A673 (cell line): ENCODE measurements around the gene VASH1. TPM values are rescaled to one million over a fixed set of nuclear protein-coding genes. Genes with fewer than 3 reads are reported as not detected.

Experiments
- BruUV-seq: library from RNA; stranded (reverse); fragments of 400-500 nt; replicated peaks from 2 replicates; lab custom pipeline; 2021; lab: Mats Ljungman, UMichigan
- CTCF ChIA-PET: fragments of 300-600 bp; sonication (Branson Sonifier 250); formaldehyde crosslinking; loops from one replicate; lab custom pipeline; 2022; ENCODE audit warnings: antibody characterized with exemption; lab: Charles Lee
- POLR2A ChIA-PET: fragments of 300-600 bp; sonication (Branson Sonifier 250); formaldehyde crosslinking; loops from one replicate; lab custom pipeline; 2022; ENCODE audit warnings: antibody characterized with exemption; ENCODE audit not compliant: low non-redundant PET; lab: Charles Lee
- DNase-seq: peaks from one replicate; pipeline ENCODE4 v3.0.0-alpha.2; 2015; ENCODE audit warnings: low spot score
- H3K27ac ChIP-seq: fragments of 200-600 bp; sonication (generic); 2 replicates; pipeline ENCODE4 v1.5.1; 2016; ENCODE audit warnings: mixed run types, low read depth, mild to moderate bottlenecking, mixed read lengths, antibody characterized with exemption, low read length; ENCODE audit not compliant: poor library complexity, severe bottlenecking
- H3K27me3 ChIP-seq: fragments of 200-600 bp; sonication (generic); replicated peaks from 2 replicates; pipeline ENCODE4 v1.6.1; 2017; ENCODE audit warnings: mixed run types, low read depth, mild to moderate bottlenecking, mixed read lengths, antibody characterized with exemption, low read length; ENCODE audit not compliant: insufficient read depth, poor library complexity
- H3K36me3 ChIP-seq: fragments of 200-600 bp; sonication (generic); 2 replicates; pipeline ENCODE4 v1.6.1; 2016; ENCODE audit warnings: mixed run types, mild to moderate bottlenecking, mixed read lengths, antibody characterized with exemption, low read length; ENCODE audit not compliant: insufficient read depth, poor library complexity, severe bottlenecking
- H3K4me1 ChIP-seq: fragments of 200-600 bp; sonication (generic); 2 replicates; pipeline ENCODE4 v1.6.1; 2017; ENCODE audit warnings: mixed run types, mild to moderate bottlenecking, mixed read lengths, antibody characterized with exemption, low read length; ENCODE audit not compliant: insufficient read depth, poor library complexity, severe bottlenecking
- H3K4me3 ChIP-seq: fragments of 200-600 bp; sonication (generic); 2 replicates; pipeline ENCODE4 v1.5.1; 2016; ENCODE audit warnings: low read depth, mixed run types, mild to moderate bottlenecking, mixed read lengths, low read length; ENCODE audit not compliant: poor library complexity, severe bottlenecking
- H3K9me3 ChIP-seq: fragments of 200-600 bp; sonication (generic); 2 replicates; pipeline ENCODE4 v1.6.1; 2016; ENCODE audit warnings: mixed run types, low read depth, mild to moderate bottlenecking, mixed read lengths, antibody characterized with exemption, low read length; ENCODE audit not compliant: poor library complexity, severe bottlenecking
- EZH2 ChIP-seq: fragments of 200-600 bp; sonication (generic); IDR thresholded peaks from 2 replicates; pipeline ENCODE4 v1.6.1; 2017; ENCODE audit warnings: borderline replicate concordance, low read depth, mild to moderate bottlenecking, mixed read lengths, antibody characterized with exemption, low read length; ENCODE audit not compliant: poor library complexity, severe bottlenecking
- intact Hi-C: fragments of 100-400 bp; cut with micrococcal nuclease; formaldehyde crosslinking; loops from one replicate; pipeline ENCODE4 v1.10.0; 2022; ENCODE audit not compliant: unreplicated experiment
- total RNA-seq: library from RNA; stranded (reverse); gene quantifications from 2 replicates; pipeline ENCODE4 v1.2.3, GENCODE V29; 2021
- TF ChIP-seq, protein P1 (sequence below): fragments of 300-800, 200-600 bp; sonication (generic); conservative IDR thresholded peaks from 2 replicates; pipeline ENCODE4 v1.5.1; 2017; ENCODE audit warnings: low read depth, mild to moderate bottlenecking, antibody characterized with exemption, low read length, moderate library complexity, mixed read lengths

VASH1 gene
- total RNA-seq, 1 experiment from 2014 or later, result 6.8 TPM

GRCh38 chr14:76726551-76726970, 34.7 kb upstream of the VASH1 start:
- TF ChIP-seq, protein P1, sequence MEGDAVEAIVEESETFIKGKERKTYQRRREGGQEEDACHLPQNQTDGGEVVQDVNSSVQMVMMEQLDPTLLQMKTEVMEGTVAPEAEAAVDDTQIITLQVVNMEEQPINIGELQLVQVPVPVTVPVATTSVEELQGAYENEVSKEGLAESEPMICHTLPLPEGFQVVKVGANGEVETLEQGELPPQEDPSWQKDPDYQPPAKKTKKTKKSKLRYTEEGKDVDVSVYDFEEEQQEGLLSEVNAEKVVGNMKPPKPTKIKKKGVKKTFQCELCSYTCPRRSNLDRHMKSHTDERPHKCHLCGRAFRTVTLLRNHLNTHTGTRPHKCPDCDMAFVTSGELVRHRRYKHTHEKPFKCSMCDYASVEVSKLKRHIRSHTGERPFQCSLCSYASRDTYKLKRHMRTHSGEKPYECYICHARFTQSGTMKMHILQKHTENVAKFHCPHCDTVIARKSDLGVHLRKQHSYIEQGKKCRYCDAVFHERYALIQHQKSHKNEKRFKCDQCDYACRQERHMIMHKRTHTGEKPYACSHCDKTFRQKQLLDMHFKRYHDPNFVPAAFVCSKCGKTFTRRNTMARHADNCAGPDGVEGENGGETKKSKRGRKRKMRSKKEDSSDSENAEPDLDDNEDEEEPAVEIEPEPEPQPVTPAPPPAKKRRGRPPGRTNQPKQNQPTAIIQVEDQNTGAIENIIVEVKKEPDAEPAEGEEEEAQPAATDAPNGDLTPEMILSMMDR, result no peak
- TF ChIP-seq EZH2, result no peak
- POLR2A ChIA-PET, result no interaction called here
- no TSS peak for BruUV-seq
- H3K27ac ChIP-seq, result no peak overlapping the region
- H3K36me3 ChIP-seq, result no peaks in the 10 kb centered on the region
- H3K9me3 ChIP-seq, result no peaks in the 10 kb centered on the region
- peaks cover 7% of the 10 kb centered on the region for H3K27me3 ChIP-seq
- intact Hi-C loops, result no loop called here
- CTCF ChIA-PET, result no interaction called here
- no peak for DNase-seq
- H3K4me1 ChIP-seq, result no peaks in the 10 kb centered on the region
- no peak overlapping the region for H3K4me3 ChIP-seq

- H3K4me1 ChIP-seq, result no peaks in the 10 kb centered on the region
- no peaks in the 10 kb centered on the region for H3K9me3 ChIP-seq
- H3K4me3 ChIP-seq, result no peak overlapping the region
- no peak overlapping the region for H3K27ac ChIP-seq
- no peak for DNase-seq
- H3K27me3 ChIP-seq, result peaks cover 7% of the 10 kb centered on the region
- ChIA-PET CTCF (no interaction called here), POLR2A (no interaction called here)
- H3K36me3 ChIP-seq, result no peaks in the 10 kb centered on the region
- TF ChIP-seq, protein P1, result no peak
- intact Hi-C loops, result no loop called here
- BruUV-seq, result no TSS peak
Measured at GRCh38 chr14:76727384-76727783, 33.9 kb upstream of the VASH1 start.

GRCh38 chr14:76727901-76728300, 33.4 kb upstream of the VASH1 start:
- no peaks in the 10 kb centered on the region for H3K36me3 ChIP-seq
- CTCF ChIA-PET, result no interaction called here
- intact Hi-C loops, result no loop called here

More at GRCh38 chr14:76727901-76728300, 33.4 kb upstream of the VASH1 start:
- no peaks in the 10 kb centered on the region for H3K4me1 ChIP-seq
- no peak for TF ChIP-seq EZH2
- TF ChIP-seq, protein P1, result no peak
- DNase-seq, result no peak
- H3K9me3 ChIP-seq, result no peaks in the 10 kb centered on the region
- H3K27me3 ChIP-seq, result peaks cover 4% of the 10 kb centered on the region
- POLR2A ChIA-PET, result no interaction called here
- no TSS peak for BruUV-seq
- H3K27ac ChIP-seq, result no peak overlapping the region
- H3K4me3 ChIP-seq, result no peak overlapping the region
